LNCaP clone FGC (cell line): ENCODE data around the gene LRRFIP2.
"Not testable (repeated sequence)": the region's sequence is repeated elsewhere in the genome, so short reads cannot be mapped to it uniquely, and the experiment has no call there.

ENCODE experiments used
- DNase-seq: peaks from one replicate; pipeline ENCODE4 v3.0.0-alpha.2; 2011; ENCODE audit warnings: low read depth
- H3K4me3 ChIP-seq: 2 replicates; pipeline ENCODE4 v1.5.1; 2011; ENCODE audit warnings: mild to moderate bottlenecking, low read depth, low read length, control low read depth
- CTCF ChIP-seq: IDR thresholded peaks from 2 replicates; pipeline ENCODE4 v1.5.1; 2012; ENCODE audit warnings: mild to moderate bottlenecking; ENCODE audit not compliant: control insufficient read depth, insufficient read depth; ENCODE audit errors: extremely low read depth

LRRFIP2 gene

GRCh38 chr3:37058117-37058516 is 116.3 kb downstream of the LRRFIP2 start:
- no peak for TF ChIP-seq CTCF
- no peak for DNase-seq
- no peak overlapping the region for H3K4me3 ChIP-seq

GRCh38 chr3:37056826-37057225 is 117.6 kb downstream of the LRRFIP2 start:
- H3K4me3 ChIP-seq, result no peak overlapping the region
- no peak for TF ChIP-seq CTCF
- DNase-seq, result no peak

DNA sequence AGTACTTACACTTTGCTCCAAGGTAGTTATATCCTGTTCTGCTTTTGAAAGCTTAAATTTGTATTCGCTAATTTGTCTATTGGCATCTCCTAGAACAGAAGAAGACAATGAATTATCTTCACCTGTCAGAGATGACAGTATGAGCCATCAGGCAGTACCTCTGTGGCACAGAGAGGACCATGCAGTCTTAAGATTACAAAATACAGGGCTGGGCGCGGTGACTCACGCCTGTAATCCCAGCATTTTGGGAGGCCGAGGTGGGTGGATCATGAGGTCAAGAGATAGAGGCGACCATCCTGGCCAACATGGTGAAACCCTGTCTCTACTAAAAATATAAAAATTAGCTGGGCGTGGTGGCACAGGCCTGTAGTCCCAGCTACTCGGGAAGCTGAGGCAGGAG is 119.3 kb downstream of the LRRFIP2 start:
- not testable (repeated sequence) for DNase-seq, H3K4me3 ChIP-seq

GRCh38 chr3:37054370-37054769 is 120.0 kb downstream of the LRRFIP2 start:
- no peak for TF ChIP-seq CTCF
- DNase-seq, result no peak
- no peak overlapping the region for H3K4me3 ChIP-seq

GRCh38 chr3:37053753-37054152 is 120.6 kb downstream of the LRRFIP2 start:
- DNase-seq, result no peak
- no peak overlapping the region for H3K4me3 ChIP-seq
- TF ChIP-seq CTCF, result no peak

DNA sequence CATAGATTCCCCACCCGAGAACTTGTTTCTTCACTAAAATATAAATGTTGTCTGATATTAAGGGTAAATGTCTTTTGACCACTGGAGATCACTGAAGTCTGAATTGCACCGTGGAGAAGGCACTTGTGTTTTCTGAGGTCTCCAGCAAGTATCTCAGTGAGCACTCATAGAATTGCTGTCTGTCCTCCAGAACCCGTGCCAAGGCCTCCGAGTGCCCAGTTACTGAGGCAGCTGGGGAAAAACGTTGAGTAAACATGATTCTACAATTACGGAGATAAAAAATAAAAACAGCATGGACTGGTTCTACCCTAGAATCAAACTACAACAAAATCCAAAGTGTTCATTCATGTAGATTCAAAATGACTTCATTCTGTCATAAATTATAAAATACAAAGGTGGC is 121.0 kb downstream of the LRRFIP2 start:
- 0 out of 2 replicates have a peak overlapping the region, but pooled peaks have one; percentile 7 for H3K4me3 ChIP-seq
- DNase-seq, result no peak
- TF ChIP-seq CTCF, result no peak

DNA sequence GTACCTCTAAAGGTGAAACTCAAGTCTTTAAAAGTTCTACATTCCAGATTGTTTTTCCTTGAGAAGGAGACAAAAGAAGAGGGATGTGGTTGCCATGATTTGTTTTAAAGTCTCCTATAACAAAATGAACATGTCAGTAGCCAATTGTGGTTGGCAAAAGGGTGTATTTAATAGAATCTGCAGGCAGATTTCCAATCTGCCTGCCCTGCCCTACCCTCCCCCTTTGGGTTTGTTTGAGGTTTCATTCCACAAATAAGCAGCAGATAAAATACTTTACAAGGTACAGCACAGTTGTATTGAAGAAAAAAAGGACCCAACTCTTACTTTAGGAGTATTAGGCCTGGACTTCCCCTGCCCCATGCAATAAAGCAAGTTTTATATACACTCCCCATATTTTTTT is 121.5 kb downstream of the LRRFIP2 start:
- no peak for TF ChIP-seq CTCF
- no peak overlapping the region for H3K4me3 ChIP-seq
- DNase-seq, result peak; percentile 84

GRCh38 chr3:37050282-37050681 is 124.1 kb downstream of the LRRFIP2 start:
- no peak for TF ChIP-seq CTCF
- no peak overlapping the region for H3K4me3 ChIP-seq
- no peak for DNase-seq

DNA sequence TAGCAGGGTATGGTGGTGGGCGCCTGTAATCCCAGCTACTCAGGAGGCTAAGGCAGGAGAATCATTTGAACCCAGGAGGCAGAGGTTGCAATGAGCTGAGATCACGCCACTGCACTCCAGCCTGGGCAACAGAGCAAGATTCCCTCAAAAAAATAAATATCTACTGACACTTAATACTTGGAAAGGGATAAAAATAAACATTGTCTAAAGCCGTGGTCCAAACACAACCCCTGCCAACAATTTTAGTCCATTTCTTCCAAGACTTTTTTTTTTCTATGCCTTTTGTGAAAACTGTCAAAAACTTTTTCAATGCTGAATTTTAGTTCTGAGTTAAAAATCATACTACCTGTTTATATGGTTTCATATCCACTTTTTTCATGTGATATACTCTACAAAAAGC is 131.7 kb downstream of the LRRFIP2 start:
- not testable (repeated sequence) for H3K4me3 ChIP-seq, DNase-seq
